Pulmonary artery endothelial cell (primary cell): ENCODE results near the gene PSMD5. TPM values are rescaled to one million over a fixed set of nuclear protein-coding genes. Genes with fewer than 3 reads are reported as not detected.

Experiments used
- DNase-seq: peaks from one replicate; pipeline ENCODE4 v3.0.0-alpha.2; 2011; ENCODE audit warnings: low read depth, low spot score
- total RNA-seq: library from RNA; depleted of rRNA; stranded (reverse); fragments of >200 nt; gene quantifications from 2 replicates; pipeline ENCODE4 v1.2.3, GENCODE V29; 2014

Gene PSMD5
- total RNA-seq, 1 donor from 2014 or later = 31.9 TPM

- no peak for DNase-seq
These were observed 32.5 kb upstream of the PSMD5 start for GRCh38 chr9:120875195-120875565.

- no peak for DNase-seq
These were observed 31.8 kb upstream of the PSMD5 start for GRCh38 chr9:120874226-120875194.

GRCh38 chr9:120873512-120873911 is 30.8 kb upstream of the PSMD5 start:
- no peak for DNase-seq

- DNase-seq = no peak
These were observed 30.2 kb upstream of the PSMD5 start for GRCh38 chr9:120872791-120873502.

- no peak for DNase-seq
These were observed 27.5 kb upstream of the PSMD5 start for GRCh38 chr9:120870206-120870605.

- no peak for DNase-seq
These were observed 27.0 kb upstream of the PSMD5 start for GRCh38 chr9:120869726-120870125.

- no peak for DNase-seq
These were observed 26.6 kb upstream of the PSMD5 start for GRCh38 chr9:120869360-120869687.

GRCh38 chr9:120868676-120869359 is 26.1 kb upstream of the PSMD5 start:
- DNase-seq = peak; percentile 57

GRCh38 chr9:120868339-120868675 is 25.6 kb upstream of the PSMD5 start:
- DNase-seq = no peak

- no peak for DNase-seq
These were observed 25.1 kb upstream of the PSMD5 start for GRCh38 chr9:120867676-120868338.

GRCh38 chr9:120866651-120867050 is 23.9 kb upstream of the PSMD5 start:
- no peak for DNase-seq

GRCh38 chr9:120865809-120866208 is 23.1 kb upstream of the PSMD5 start:
- DNase-seq = no peak

- no peak for DNase-seq
These were observed 22.5 kb upstream of the PSMD5 start for GRCh38 chr9:120865176-120865575.

GRCh38 chr9:120864719-120865118 is 22.0 kb upstream of the PSMD5 start:
- DNase-seq = no peak

GRCh38 chr9:120863833-120864232 is 21.1 kb upstream of the PSMD5 start:
- DNase-seq = no peak

- no peak for DNase-seq
These were observed 19.7 kb upstream of the PSMD5 start for GRCh38 chr9:120862452-120862851.

GRCh38 chr9:120861935-120862334 is 19.2 kb upstream of the PSMD5 start:
- no peak for DNase-seq

- DNase-seq = no peak
These were observed 17.4 kb upstream of the PSMD5 start for GRCh38 chr9:120860083-120860482.

GRCh38 chr9:120859361-120859760 is 16.6 kb upstream of the PSMD5 start:
- DNase-seq = no peak

GRCh38 chr9:120857902-120858301 is 15.2 kb upstream of the PSMD5 start:
- no peak for DNase-seq

GRCh38 chr9:120857481-120857880 is 14.8 kb upstream of the PSMD5 start:
- no peak for DNase-seq

GRCh38 chr9:120856700-120857099 is 14.0 kb upstream of the PSMD5 start:
- DNase-seq = no peak
